ENCODE data around the gene RPN1. TPM values are rescaled to one million over a fixed set of nuclear protein-coding genes. Genes with fewer than 3 reads are reported as not detected.

The RPN1 gene
- total and polyA plus RNA-seq, 10 of the 15 experiments (the other 5 are each of a cell fraction or from before 2014, with no cell fraction given): 56.1 to 266 (median 157) TPM

- Histone ChIP-seq H3K79me2 (ENCODE audit: control insufficient read depth, insufficient read depth, low read length) (peaks cover 2% of the 10 kb centered on the region), H3K4me1 (ENCODE audit: control insufficient read depth, insufficient read depth, low read length) (no peaks in the 10 kb centered on the region), H3K36me3 (ENCODE audit: control insufficient read depth in 2 of 2, insufficient read depth in 2 of 2, low read length in 1 of 2) (no peaks in the 10 kb centered on the region), H3K27me3 (replicated peaks in 1 of 2; ENCODE audit: control insufficient read depth in 2 of 2, insufficient read depth in 2 of 2, low read length in 1 of 2) (no peaks in the 10 kb centered on the region), H3K9ac (ENCODE audit: control insufficient read depth, insufficient read depth, low read length) (no peak overlapping the region), H4K20me1 (ENCODE audit: control insufficient read depth, insufficient read depth) (no peaks in the 10 kb centered on the region), H3K27ac (ENCODE audit: control insufficient read depth, insufficient read depth) (no peak overlapping the region), H3K4me2 (ENCODE audit: control insufficient read depth, insufficient read depth) (no peak overlapping the region), H3K9me3 (replicated peaks; ENCODE audit: control insufficient read depth, insufficient read depth, low read length) (no peaks in the 10 kb centered on the region), H2AFZ (ENCODE audit: control insufficient read depth, low read depth, low read length) (no peak overlapping the region), H3K4me3 (no peak overlapping the region)
- DNase-seq (ENCODE audit: low read depth, low spot score) (no peak), FAIRE-seq (no peak), ATAC-seq (no peak)
- ChIA-PET POLR2A (no interaction called here), RAD21 (ENCODE audit: unreplicated experiment) (no interaction called here), CTCF (no interaction called here), SMC1A (ENCODE audit: uncharacterized antibody, unreplicated experiment) (no interaction called here)
- intact Hi-C loops (cut with micrococcal nuclease; ENCODE audit: unreplicated experiment): loop anchor here (10.0 kb wide), 1 partner anchor 529 kb away; the partner anchor contains the start of gene CNBP
- in situ Hi-C loops (cut with MboI): no loop called here
- no TSS peak for BruUV-seq (replicated peaks)
- WGBS (ENCODE audit: insufficient coverage, insufficient replicate concordance, low lambda C conversion rate, missing lambda C conversion rate): 87% methylated on average over 3 of the region's 3 CpGs
- TF ChIP-seq ETV6 (conservative IDR thresholded peaks at IDR 0.05 in 1 of 2, IDR thresholded peaks at IDR 0.05 in 1 of 2; ENCODE audit: borderline replicate concordance in 1 of 2, low read depth in 1 of 2): no peak
- no peak for TF ChIP-seq SIX5 (IDR thresholded peaks at IDR 0.05; ENCODE audit: low read depth, low read length, severe bottlenecking)
- TF ChIP-seq, protein P1, sequence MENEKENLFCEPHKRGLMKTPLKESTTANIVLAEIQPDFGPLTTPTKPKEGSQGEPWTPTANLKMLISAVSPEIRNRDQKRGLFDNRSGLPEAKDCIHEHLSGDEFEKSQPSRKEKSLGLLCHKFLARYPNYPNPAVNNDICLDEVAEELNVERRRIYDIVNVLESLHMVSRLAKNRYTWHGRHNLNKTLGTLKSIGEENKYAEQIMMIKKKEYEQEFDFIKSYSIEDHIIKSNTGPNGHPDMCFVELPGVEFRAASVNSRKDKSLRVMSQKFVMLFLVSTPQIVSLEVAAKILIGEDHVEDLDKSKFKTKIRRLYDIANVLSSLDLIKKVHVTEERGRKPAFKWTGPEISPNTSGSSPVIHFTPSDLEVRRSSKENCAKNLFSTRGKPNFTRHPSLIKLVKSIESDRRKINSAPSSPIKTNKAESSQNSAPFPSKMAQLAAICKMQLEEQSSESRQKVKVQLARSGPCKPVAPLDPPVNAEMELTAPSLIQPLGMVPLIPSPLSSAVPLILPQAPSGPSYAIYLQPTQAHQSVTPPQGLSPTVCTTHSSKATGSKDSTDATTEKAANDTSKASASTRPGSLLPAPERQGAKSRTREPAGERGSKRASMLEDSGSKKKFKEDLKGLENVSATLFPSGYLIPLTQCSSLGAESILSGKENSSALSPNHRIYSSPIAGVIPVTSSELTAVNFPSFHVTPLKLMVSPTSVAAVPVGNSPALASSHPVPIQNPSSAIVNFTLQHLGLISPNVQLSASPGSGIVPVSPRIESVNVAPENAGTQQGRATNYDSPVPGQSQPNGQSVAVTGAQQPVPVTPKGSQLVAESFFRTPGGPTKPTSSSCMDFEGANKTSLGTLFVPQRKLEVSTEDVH (IDR thresholded peaks at IDR 0.05; ENCODE audit: low read depth, partially characterized antibody): no peak
- TF ChIP-seq CEBPZ (IDR thresholded peaks at IDR 0.05; ENCODE audit: low read depth, low read length): no peak
- TF ChIP-seq POLR2AphosphoS2 (IDR thresholded peaks at IDR 0.05; ENCODE audit: low read depth, low read length): no peak
- no peak for TF ChIP-seq ZNF217 (IDR thresholded peaks at IDR 0.05)
- TF ChIP-seq, protein P2, sequence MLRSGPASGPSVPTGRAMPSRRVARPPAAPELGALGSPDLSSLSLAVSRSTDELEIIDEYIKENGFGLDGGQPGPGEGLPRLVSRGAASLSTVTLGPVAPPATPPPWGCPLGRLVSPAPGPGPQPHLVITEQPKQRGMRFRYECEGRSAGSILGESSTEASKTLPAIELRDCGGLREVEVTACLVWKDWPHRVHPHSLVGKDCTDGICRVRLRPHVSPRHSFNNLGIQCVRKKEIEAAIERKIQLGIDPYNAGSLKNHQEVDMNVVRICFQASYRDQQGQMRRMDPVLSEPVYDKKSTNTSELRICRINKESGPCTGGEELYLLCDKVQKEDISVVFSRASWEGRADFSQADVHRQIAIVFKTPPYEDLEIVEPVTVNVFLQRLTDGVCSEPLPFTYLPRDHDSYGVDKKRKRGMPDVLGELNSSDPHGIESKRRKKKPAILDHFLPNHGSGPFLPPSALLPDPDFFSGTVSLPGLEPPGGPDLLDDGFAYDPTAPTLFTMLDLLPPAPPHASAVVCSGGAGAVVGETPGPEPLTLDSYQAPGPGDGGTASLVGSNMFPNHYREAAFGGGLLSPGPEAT (IDR thresholded peaks at IDR 0.05; ENCODE audit: low read depth): no peak
- TF ChIP-seq CHD4 (IDR thresholded peaks at IDR 0.05): no peak
- no peak for TF ChIP-seq RFX5 (IDR thresholded peaks at IDR 0.05; ENCODE audit: low read depth, low read length)
- TF ChIP-seq, protein P3, sequence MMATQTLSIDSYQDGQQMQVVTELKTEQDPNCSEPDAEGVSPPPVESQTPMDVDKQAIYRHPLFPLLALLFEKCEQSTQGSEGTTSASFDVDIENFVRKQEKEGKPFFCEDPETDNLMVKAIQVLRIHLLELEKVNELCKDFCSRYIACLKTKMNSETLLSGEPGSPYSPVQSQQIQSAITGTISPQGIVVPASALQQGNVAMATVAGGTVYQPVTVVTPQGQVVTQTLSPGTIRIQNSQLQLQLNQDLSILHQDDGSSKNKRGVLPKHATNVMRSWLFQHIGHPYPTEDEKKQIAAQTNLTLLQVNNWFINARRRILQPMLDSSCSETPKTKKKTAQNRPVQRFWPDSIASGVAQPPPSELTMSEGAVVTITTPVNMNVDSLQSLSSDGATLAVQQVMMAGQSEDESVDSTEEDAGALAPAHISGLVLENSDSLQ (IDR thresholded peaks at IDR 0.05): no peak
- no peak for TF ChIP-seq KAT2A (conservative IDR thresholded peaks at IDR 0.05; ENCODE audit: control insufficient read depth, low read depth, low read length)
- TF ChIP-seq MEF2A (IDR thresholded peaks at IDR 0.05; ENCODE audit: insufficient read depth, low read depth, low read length): no peak
These were observed 4.9 kb upstream of the RPN1 start for GRCh38 chr3:128655531-128655930.

All from GM12878 (cell line).